A549 (cell line): Measurements from ENCODE around the gene RUSF1. TPM values are rescaled to one million over a fixed set of nuclear protein-coding genes. Genes with fewer than 3 reads are reported as not detected.

Experiments
- ATAC-seq, 2 experiments: fragments of 200-7000 bp in 1 of 2; fragments of >200 bp in 1 of 2; cut with Nextera tagmentation in 1 of 2; cut with Tn5 transposase in 1 of 2; 3 replicates each; pipeline versions ENCODE4 v1.8.0 to v1.9.1; 2018 to 2020; ENCODE audit warnings: mild to moderate bottlenecking in 1 of 2, moderate library complexity in 1 of 2
- CTCF ChIA-PET: fragments of 300-600 bp; sonication (Branson Sonifier 250); formaldehyde crosslinking; extraction: SDS; loops from one replicate; lab custom pipeline; 2021; ENCODE audit warnings: antibody characterized with exemption, inconsistent platforms; lab: Yijun Ruan, JAX
- POLR2A ChIA-PET: fragments of 350-600 bp; formaldehyde crosslinking; extraction: SDS; loops from one replicate; lab custom pipeline; 2021; ENCODE audit warnings: antibody characterized with exemption, inconsistent platforms; lab: Yijun Ruan, JAX
- DNase-seq, 2 experiments: peaks; one replicate each; pipeline versions ENCODE4 v3.0.0 to v3.0.0-alpha.2; 2011 to 2016; ENCODE audit warnings: low read depth in 1 of 2, low spot score in 1 of 2
- FAIRE-seq: peaks from 2 replicates; lab custom pipeline; 2011; peaks lifted over from hg19 to GRCh38; lab: Jason Lieb, UNC
- H3K27ac ChIP-seq, 2 experiments: fragments of >200 bp; sonication (Bioruptor Twin); formaldehyde crosslinking; 3 replicates each; pipeline ENCODE4 v1.5.1; 2016 to 2017
- H3K4me1 ChIP-seq: fragments of >200 bp; sonication (Bioruptor Twin); formaldehyde crosslinking; 3 replicates; pipeline ENCODE4 v1.6.1; 2016
- H3K4me2 ChIP-seq: fragments of >200 bp; sonication (Bioruptor Twin); formaldehyde crosslinking; 3 replicates; pipeline ENCODE4 v1.6.1; 2016
- H3K4me3 ChIP-seq: fragments of >200 bp; sonication (Bioruptor Twin); formaldehyde crosslinking; 3 replicates; pipeline ENCODE4 v1.5.1; 2016
- H3K9me3 ChIP-seq: fragments of >200 bp; sonication (Bioruptor Twin); formaldehyde crosslinking; 3 replicates; pipeline ENCODE4 v1.6.1; 2016
- ATOH8 ChIP-seq: fragments of 250-450 bp; sonication (Bioruptor Pico); IDR thresholded peaks from 2 replicates; pipeline ENCODE4 v1.5.0; 2020; ENCODE audit warnings: low read depth, mild to moderate bottlenecking, moderate library complexity
- BCL3 ChIP-seq: fragments of >200 bp; sonication (Bioruptor Twin); formaldehyde crosslinking; IDR thresholded peaks from 3 replicates; pipeline ENCODE4 v1.6.1; 2016
- CBX8 ChIP-seq: fragments of 200-600 bp; sonication (generic); IDR thresholded peaks from 2 replicates; pipeline ENCODE4 v1.6.1; 2016
- E2F6 ChIP-seq: IDR thresholded peaks from 2 replicates; pipeline ENCODE4 v1.6.1; 2012; ENCODE audit warnings: low read depth, borderline replicate concordance
- ELK1 ChIP-seq: fragments of 150-350 bp; IDR thresholded peaks from 2 replicates; pipeline ENCODE4 v1.6.1; 2014; ENCODE audit warnings: low read depth, mild to moderate bottlenecking, low read length
- EP300 ChIP-seq, 2 experiments: fragments of >200 bp; sonication (Bioruptor Twin); formaldehyde crosslinking; IDR thresholded peaks; 2 replicates in 1 of 2; 3 replicates in 1 of 2; pipeline ENCODE4 v1.6.1; 2016 to 2017
- FOSB ChIP-seq: fragments of 250-450 bp; sonication (Bioruptor Pico); IDR thresholded peaks from 2 replicates; pipeline ENCODE4 v1.5.0; 2020; ENCODE audit warnings: mild to moderate bottlenecking, moderate library complexity
- HDAC2 ChIP-seq: fragments of 200-600 bp; sonication (generic); IDR thresholded peaks from 2 replicates; pipeline ENCODE4 v1.6.1; 2016
- HES2 ChIP-seq: fragments of >200 bp; sonication (Bioruptor Twin); formaldehyde crosslinking; IDR thresholded peaks from 2 replicates; pipeline ENCODE4 v1.6.1; 2016
- KDM1A ChIP-seq: fragments of 200-600 bp; sonication (generic); IDR thresholded peaks from 2 replicates; pipeline ENCODE4 v1.6.1; 2016; ENCODE audit warnings: low read depth, mild to moderate bottlenecking
- MAFK ChIP-seq: fragments of 450-650 bp; IDR thresholded peaks from 2 replicates; pipeline ENCODE4 v1.6.1; 2014; ENCODE audit not compliant: partially characterized antibody
- MAX ChIP-seq: IDR thresholded peaks from 2 replicates; pipeline ENCODE4 v1.6.1; 2012
- NPAS2 ChIP-seq: fragments of 250-450 bp; sonication (Bioruptor Pico); IDR thresholded peaks from 2 replicates; pipeline ENCODE4 v1.8.0; 2022; ENCODE audit warnings: mild to moderate bottlenecking, moderate library complexity, borderline replicate concordance
- PHF8 ChIP-seq: fragments of 200-600 bp; sonication (generic); IDR thresholded peaks from 2 replicates; pipeline ENCODE4 v1.6.1; 2016; ENCODE audit warnings: low read depth, mild to moderate bottlenecking, antibody characterized with exemption, moderate library complexity, borderline replicate concordance
- RARB ChIP-seq: fragments of 250-450 bp; sonication (Bioruptor Pico); IDR thresholded peaks from 2 replicates; pipeline ENCODE4 v1.8.0; 2021; ENCODE audit warnings: mild to moderate bottlenecking, moderate library complexity
- RFX5 ChIP-seq: fragments of 450-650 bp; IDR thresholded peaks from 2 replicates; pipeline ENCODE4 v1.7.1; 2014; ENCODE audit warnings: antibody characterized with exemption, mild to moderate bottlenecking, moderate library complexity
- TFCP2L1 ChIP-seq: fragments of 250-450 bp; sonication (Bioruptor Pico); IDR thresholded peaks from 2 replicates; pipeline ENCODE4 v1.5.0; 2021; ENCODE audit warnings: mild to moderate bottlenecking
- ZFP36 ChIP-seq: fragments of 450-650 bp; IDR thresholded peaks from 2 replicates; pipeline ENCODE4 v1.6.1; 2014; ENCODE audit warnings: borderline replicate concordance; ENCODE audit not compliant: partially characterized antibody
- ZNF302 ChIP-seq: fragments of 250-450 bp; sonication (Bioruptor Pico); IDR thresholded peaks from 2 replicates; pipeline ENCODE4 v1.9.0; 2021; ENCODE audit warnings: inconsistent platforms, mild to moderate bottlenecking, moderate library complexity
- ZSCAN20 ChIP-seq: fragments of 250-450 bp; sonication (Bioruptor Pico); IDR thresholded peaks from 2 replicates; pipeline ENCODE4 v1.8.0; 2022; ENCODE audit warnings: mild to moderate bottlenecking, moderate library complexity
- WGBS: methylation state at CpG from one replicate; pipeline ENCODE4 v1.1.6; 2017; ENCODE audit errors: missing lambda C conversion rate; 5-methylcytosine and 5-hydroxymethylcytosine counted together
- polyA plus RNA-seq, 4 experiments: library from polyadenylated mRNA; depleted of rRNA in 3 of 4; stranded (reverse); fragments of >200 nt; fragmentation: RNase III in 1 of 4; extraction: RNeasy Plus Mini Kit Qiagen cat#74134 plus additional on column Dnase treatment in 1 of 4; gene quantifications; 2 replicates in 3 of 4; 3 replicates in 1 of 4; pipeline ENCODE4 v1.2.3, GENCODE V29; 2011 to 2017

Gene RUSF1
- polyA plus RNA-seq, 2 of the 4 experiments (the other 2 are of a cell fraction) = 27.8 to 35.3 TPM

GRCh38 chr16:31517800-31518402 is 9.7 kb upstream of the RUSF1 start:
- ChIA-PET POLR2A (no interaction called here), CTCF (no interaction called here)
- 29% methylated on average over 4 of the region's 4 CpGs for WGBS
- TF ChIP-seq KDM1A (no peak), HES2 (no peak)
- FAIRE-seq (no peak), DNase-seq (no peak), ATAC-seq (no peak)
- no peaks in the 10 kb centered on the region for H3K9me3 ChIP-seq
- H3K27ac ChIP-seq = no peak overlapping the region
- H3K4me3 ChIP-seq = no peak overlapping the region
- no peaks in the 10 kb centered on the region; the same call in 2 of the 3 replicates for H3K4me1 ChIP-seq
- H3K4me2 ChIP-seq = no peak overlapping the region

GRCh38 chr16:31513884-31514283 is 5.7 kb upstream of the RUSF1 start:
- DNase-seq = no peak
- TF ChIP-seq HES2 (no peak), TFCP2L1 (CRISPR knock-in tag) (no peak), ZSCAN20 (no peak), BCL3 (no peak), MAFK (no peak), E2F6 (no peak), RFX5 (no peak), HDAC2 (no peak), FOSB (CRISPR knock-in tag) (no peak), RARB (no peak), CBX8 (no peak), NPAS2 (no peak), MAX (no peak), ATOH8 (CRISPR knock-in tag) (no peak), PHF8 (no peak), EP300 (IDR thresholded peaks at IDR 0.05) (no peak), ELK1 (no peak), ZFP36 (no peak), ZNF302 (no peak)
- ATAC-seq = no peak
- no peak overlapping the region for H3K27ac ChIP-seq
- no peak overlapping the region for H3K4me2 ChIP-seq
- H3K9me3 ChIP-seq = no peaks in the 10 kb centered on the region
- H3K4me1 ChIP-seq = peaks cover 5% of the 10 kb centered on the region; the same call in 2 of the 3 replicates
- FAIRE-seq = no peak
- no peak overlapping the region for H3K4me3 ChIP-seq
- CTCF ChIA-PET = interaction anchor here (0.6 to 1.0 kb wide), 2 partner anchors 267 to 355 kb away, joined by 3 read pairs; no protein-coding TSS in a partner anchor
- POLR2A ChIA-PET = interaction anchor here (0.6 kb wide), 1 partner anchor 53 kb away, joined by 3 read pairs; no protein-coding TSS in a partner anchor
